ENCODE measurements around the gene TM4SF4. TPM values are rescaled to one million over a fixed set of nuclear protein-coding genes. Genes with fewer than 3 reads are reported as not detected.

Gene TM4SF4
- total and polyA plus RNA-seq, 2 of the 8 experiments (the other 6 are each of a cell fraction or from before 2014, with no cell fraction given) = not detected

GRCh38 chr3:149430216-149430615, 44.3 kb upstream of the TM4SF4 start (continued):
- TF ChIP-seq SAP30 (IDR thresholded peaks at IDR 0.05; ENCODE audit: insufficient read depth, insufficient replicate concordance, low read length) (no peak), POLR2AphosphoS5 (IDR thresholded peaks at IDR 0.05; ENCODE audit: low read depth, low read length) (no peak), RNF2 (IDR thresholded peaks at IDR 0.05; ENCODE audit: borderline replicate concordance, low read depth, low read length, missing control alignments, poor library complexity, severe bottlenecking) (no peak), SRF (IDR thresholded peaks at IDR 0.05; ENCODE audit: low read depth, low read length) (no peak), ASH2L (IDR thresholded peaks at IDR 0.05; ENCODE audit: low read length) (no peak), GTF2F1 (IDR thresholded peaks at IDR 0.05; ENCODE audit: borderline replicate concordance, low read depth, low read length) (no peak)

Measured in H1 (cell line).